Natural killer cell (primary cell): ENCODE data around the gene IL13. TPM values are rescaled to one million over a fixed set of nuclear protein-coding genes. Genes with fewer than 3 reads are reported as not detected.

Experiments used
- ATAC-seq, 3 donors: fragments of 150-1000 bp in 2 of 3; fragments of 200-7000 bp in 1 of 3; cut with Tn5 transposase; 1 replicate in 1 of 3; 2 replicates in 2 of 3; pipeline ENCODE4 v1.10.0; 2021; ENCODE audit warnings: mild to moderate bottlenecking in 2 of 3, moderate library complexity in 2 of 3
- DNase-seq, 2 donors: peaks; one replicate each; pipeline versions ENCODE4 v3.0.0 to v3.0.0-alpha.2; 2013 to 2021; ENCODE audit warnings: mixed read lengths in 1 of 2
- H3K27ac ChIP-seq: one replicate; pipeline ENCODE4 v1.5.1; 2013; ENCODE audit warnings: mild to moderate bottlenecking, low read length
- H3K27me3 ChIP-seq: one replicate; pipeline ENCODE4 v1.6.1; 2013; ENCODE audit warnings: low read length; ENCODE audit not compliant: control insufficient read depth, insufficient read depth
- H3K36me3 ChIP-seq: one replicate; pipeline ENCODE4 v1.6.1; 2013; ENCODE audit warnings: low read length; ENCODE audit not compliant: control insufficient read depth, insufficient read depth
- H3K4me1 ChIP-seq: one replicate; pipeline ENCODE4 v1.6.1; 2013; ENCODE audit warnings: low read length; ENCODE audit not compliant: control insufficient read depth, insufficient read depth
- H3K4me3 ChIP-seq: one replicate; pipeline ENCODE4 v1.5.1; 2013; ENCODE audit warnings: low read length
- H3K9me3 ChIP-seq: one replicate; pipeline ENCODE4 v1.6.1; 2013; ENCODE audit warnings: low read length; ENCODE audit not compliant: control insufficient read depth, insufficient read depth
- H3K27ac Mint-ChIP-seq, 2 donors: one replicate each; pipeline ENCODE4 v1.8.0; 2022; ENCODE audit warnings: mild to moderate bottlenecking in 2 of 2, mixed read lengths in 2 of 2, moderate library complexity in 1 of 2
- H3K27me3 Mint-ChIP-seq, 2 donors: one replicate each; pipeline ENCODE4 v1.8.0; 2022; ENCODE audit warnings: low read depth in 2 of 2, mixed read lengths in 2 of 2
- H3K36me3 Mint-ChIP-seq: one replicate; pipeline ENCODE4 v1.8.0; 2022; ENCODE audit warnings: mixed read lengths
- H3K4me1 Mint-ChIP-seq, 2 donors: one replicate each; pipeline ENCODE4 v1.8.0; 2022; ENCODE audit warnings: mixed read lengths in 2 of 2
- H3K4me3 Mint-ChIP-seq: one replicate; pipeline ENCODE4 v1.8.0; 2022; ENCODE audit warnings: mild to moderate bottlenecking, moderate library complexity, mixed read lengths
- H3K9me3 Mint-ChIP-seq, 2 donors: one replicate each; pipeline ENCODE4 v1.8.0; 2022; ENCODE audit warnings: mixed read lengths in 2 of 2
- WGBS: methylation state at CpG from one replicate; pipeline ENCODE4 v1.1.7; 2013; ENCODE audit warnings: missing lambda C conversion rate; ENCODE audit not compliant: insufficient coverage; 5-methylcytosine and 5-hydroxymethylcytosine counted together
- intact Hi-C: fragments of 100-400 bp; cut with micrococcal nuclease; formaldehyde crosslinking; loops from one replicate; pipeline ENCODE4 v1.14.2; 2022
- total RNA-seq, 4 donors: library from RNA; stranded (reverse); fragments of 120-200 nt in 1 of 4; gene quantifications; one replicate each; pipeline versions ENCODE4 v1.2.3 to v1.2.4, GENCODE V29; 2013 to 2022
- TF ChIP-seq, protein P1 (sequence below): fragments of 200-600 bp; IDR thresholded peaks from one replicate; pipeline ENCODE4 v1.8.0; 2022; ENCODE audit warnings: antibody characterized with exemption

IL13 gene
- total RNA-seq, 3 donors from 2014 or later (not counting 1 experiment from before 2014, with no cell fraction given), result 0.80 to 1.4 TPM; not detected in 1

DNA sequence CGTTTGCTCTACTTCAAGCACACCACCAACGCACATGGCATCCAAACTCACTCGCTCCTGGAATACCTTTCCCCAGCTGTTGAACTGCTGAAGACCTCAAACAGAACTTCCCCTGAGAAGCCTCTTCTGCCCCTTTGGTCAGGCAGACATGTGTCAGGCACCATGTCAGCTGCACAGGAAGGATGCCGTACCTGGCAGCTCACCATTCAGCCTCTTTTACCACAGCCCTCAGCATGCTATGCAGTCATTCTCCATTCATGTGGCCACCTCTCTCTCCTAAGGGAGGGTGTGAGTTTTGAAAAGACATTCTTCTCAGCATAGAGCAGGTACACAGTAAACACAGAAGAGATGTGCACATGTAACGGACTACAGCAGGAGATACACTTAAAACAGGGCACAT lies 30.0 kb downstream of the IL13 start:
- Mint-ChIP-seq H3K27ac (no peak overlapping the region), H3K4me1 (peaks cover 30 to 32% of the 10 kb centered on the region in 2 donors), H3K27me3 (peaks cover 0 to 2% of the 10 kb centered on the region in 2 donors), H3K4me3 (no peak overlapping the region), H3K36me3 (no peaks in the 10 kb centered on the region), H3K9me3 (no peaks in the 10 kb centered on the region)
- TF ChIP-seq, protein P1, sequence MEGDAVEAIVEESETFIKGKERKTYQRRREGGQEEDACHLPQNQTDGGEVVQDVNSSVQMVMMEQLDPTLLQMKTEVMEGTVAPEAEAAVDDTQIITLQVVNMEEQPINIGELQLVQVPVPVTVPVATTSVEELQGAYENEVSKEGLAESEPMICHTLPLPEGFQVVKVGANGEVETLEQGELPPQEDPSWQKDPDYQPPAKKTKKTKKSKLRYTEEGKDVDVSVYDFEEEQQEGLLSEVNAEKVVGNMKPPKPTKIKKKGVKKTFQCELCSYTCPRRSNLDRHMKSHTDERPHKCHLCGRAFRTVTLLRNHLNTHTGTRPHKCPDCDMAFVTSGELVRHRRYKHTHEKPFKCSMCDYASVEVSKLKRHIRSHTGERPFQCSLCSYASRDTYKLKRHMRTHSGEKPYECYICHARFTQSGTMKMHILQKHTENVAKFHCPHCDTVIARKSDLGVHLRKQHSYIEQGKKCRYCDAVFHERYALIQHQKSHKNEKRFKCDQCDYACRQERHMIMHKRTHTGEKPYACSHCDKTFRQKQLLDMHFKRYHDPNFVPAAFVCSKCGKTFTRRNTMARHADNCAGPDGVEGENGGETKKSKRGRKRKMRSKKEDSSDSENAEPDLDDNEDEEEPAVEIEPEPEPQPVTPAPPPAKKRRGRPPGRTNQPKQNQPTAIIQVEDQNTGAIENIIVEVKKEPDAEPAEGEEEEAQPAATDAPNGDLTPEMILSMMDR, result no peak
- no peaks in the 10 kb centered on the region for H3K9me3 ChIP-seq
- H3K4me1 ChIP-seq, result peaks cover 9% of the 10 kb centered on the region
- H3K36me3 ChIP-seq, result no peaks in the 10 kb centered on the region
- peak; percentile 40 to 75 (median 61) for ATAC-seq
- H3K27ac ChIP-seq, result no peak overlapping the region
- no peak overlapping the region for H3K4me3 ChIP-seq
- DNase-seq, result peak in 1 of 2 donors; percentile 69
- intact Hi-C loops, result no loop called here
- WGBS, result 46% methylated on average over 5 of the region's 5 CpGs
- no peaks in the 10 kb centered on the region for H3K27me3 ChIP-seq

DNA sequence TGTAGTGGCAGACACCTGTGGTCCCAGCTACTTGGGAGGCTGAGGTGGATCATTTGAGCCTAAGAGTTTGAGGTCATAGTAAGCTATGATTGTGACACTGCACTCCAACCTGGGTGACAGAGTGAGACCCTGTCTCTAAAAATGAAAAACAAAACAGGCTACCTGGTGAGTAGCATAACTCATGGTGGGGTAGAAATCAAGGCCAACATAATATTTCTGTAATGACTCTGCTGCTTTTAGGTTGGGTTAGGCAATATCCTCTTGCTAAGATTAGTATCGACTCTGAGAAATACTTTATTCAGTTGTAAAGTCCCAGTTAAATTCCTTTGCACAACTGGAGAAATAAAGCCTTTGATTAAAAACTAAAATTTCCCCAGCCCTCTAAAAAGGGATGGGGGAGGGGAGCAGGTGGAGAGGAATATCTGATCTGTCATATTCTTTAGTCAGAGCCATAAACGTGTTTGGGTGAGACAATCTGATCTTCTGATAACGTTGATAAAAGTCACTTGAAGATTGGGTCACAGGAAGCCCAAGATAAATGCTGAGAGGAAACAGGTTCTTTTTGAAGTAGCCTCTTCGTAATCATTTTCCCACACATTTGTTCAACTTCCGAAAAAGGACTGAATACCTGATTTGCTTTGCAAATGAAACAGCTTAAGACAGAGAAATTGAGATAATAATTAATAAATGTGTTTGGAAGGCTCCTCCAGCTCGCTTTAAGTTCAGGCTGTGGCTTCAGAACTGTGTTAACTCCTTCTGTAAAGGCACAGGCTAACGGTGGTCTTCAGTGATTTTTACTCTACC lies 30.8 kb downstream of the IL13 start:
- H3K9me3 ChIP-seq, result no peaks in the 10 kb centered on the region
- Mint-ChIP-seq H3K4me3 (no peak overlapping the region), H3K4me1 (peaks cover 30 to 32% of the 10 kb centered on the region in 2 donors), H3K36me3 (no peaks in the 10 kb centered on the region), H3K27ac (peak overlapping the region in 1 of 2 donors; percentile 31), H3K9me3 (no peaks in the 10 kb centered on the region), H3K27me3 (peaks cover 0 to 2% of the 10 kb centered on the region in 2 donors)
- H3K36me3 ChIP-seq, result no peaks in the 10 kb centered on the region
- ATAC-seq (peak in 1 of 3 donors; percentile 75), DNase-seq (peak in 1 of 2 donors; percentile 61)
- H3K4me3 ChIP-seq, result no peak overlapping the region
- no peak overlapping the region for H3K27ac ChIP-seq
- 21% methylated on average over 6 of the region's 7 CpGs for WGBS
- TF ChIP-seq, protein P1, result no peak
- intact Hi-C loops, result no loop called here
- no peaks in the 10 kb centered on the region for H3K27me3 ChIP-seq
- peaks cover 9% of the 10 kb centered on the region for H3K4me1 ChIP-seq

DNA sequence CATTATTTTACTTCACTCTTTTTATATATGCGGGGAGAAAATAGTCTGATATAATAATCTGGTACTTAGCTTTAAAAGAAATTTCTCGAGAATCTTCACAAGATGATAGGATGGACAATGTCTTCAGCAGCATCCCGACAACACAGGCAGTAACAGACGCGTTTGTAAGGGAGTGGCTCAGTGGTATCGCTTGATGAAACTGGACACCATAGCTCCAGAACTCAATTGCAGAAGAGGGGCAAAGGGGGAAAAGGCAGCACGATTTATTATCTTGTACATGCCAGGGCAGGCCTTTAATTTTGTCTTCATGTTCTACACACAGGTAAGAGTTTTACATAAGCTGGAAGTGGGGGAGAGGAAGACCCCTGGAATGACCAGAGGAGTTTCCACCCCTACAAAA lies 31.5 kb downstream of the IL13 start:
- Mint-ChIP-seq H3K4me1 (peaks cover 30 to 32% of the 10 kb centered on the region in 2 donors), H3K9me3 (no peaks in the 10 kb centered on the region), H3K27ac (no peak overlapping the region), H3K4me3 (no peak overlapping the region), H3K27me3 (peaks cover 0 to 2% of the 10 kb centered on the region in 2 donors), H3K36me3 (no peaks in the 10 kb centered on the region)
- Histone ChIP-seq H3K27me3 (no peaks in the 10 kb centered on the region), H3K4me3 (no peak overlapping the region), H3K4me1 (peaks cover 9% of the 10 kb centered on the region), H3K36me3 (no peaks in the 10 kb centered on the region), H3K9me3 (no peaks in the 10 kb centered on the region), H3K27ac (no peak overlapping the region)
- ATAC-seq (no peak), DNase-seq (no peak)
- WGBS, result 97% methylated on average over 7 of the region's 7 CpGs
- intact Hi-C loops, result no loop called here
- TF ChIP-seq, protein P1, result no peak
